ENCODE measurements around the gene CASP3.
"Not testable (repeated sequence)": the region's sequence is repeated elsewhere in the genome, so short reads cannot be mapped to it uniquely, and the experiment has no call there.

The CASP3 gene

DNA sequence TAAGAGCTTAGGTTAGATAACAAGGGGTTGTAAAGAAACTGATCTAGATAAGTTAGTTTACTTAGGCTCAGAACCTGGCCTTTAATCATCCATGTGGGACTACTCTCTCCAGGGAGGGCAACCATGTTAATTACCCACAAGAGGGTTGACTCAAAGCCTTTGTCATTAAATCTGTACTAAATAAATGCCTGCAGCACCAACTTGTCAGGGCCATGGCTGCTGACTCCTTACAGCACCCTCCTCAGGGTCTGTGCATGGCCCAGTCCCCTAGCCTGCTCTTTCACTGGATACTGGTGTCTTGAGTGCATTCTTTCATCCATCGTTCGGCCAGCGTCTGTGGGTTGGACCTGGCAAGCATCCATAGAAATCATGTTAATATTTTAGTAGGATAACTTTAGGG is 34.7 kb downstream of the CASP3 start:
- Histone ChIP-seq H3K27ac (ENCODE audit: low read length) (no peak overlapping the region), H3K4me1 (ENCODE audit: control insufficient read depth, insufficient read depth, low read length) (no peaks in the 10 kb centered on the region), H3K9me3 (ENCODE audit: control insufficient read depth in 2 of 2, low read length in 2 of 2) (no peaks in the 10 kb centered on the region), H3K27me3 (ENCODE audit: control insufficient read depth in 1 of 2, insufficient read depth in 2 of 2, low read length in 2 of 2) (no peaks in the 10 kb centered on the region), H3K9ac (ENCODE audit: low read length in 2 of 2) (no peak overlapping the region), H3K36me3 (ENCODE audit: control insufficient read depth in 2 of 2, insufficient read depth in 2 of 2, low read length in 2 of 2) (no peaks in the 10 kb centered on the region), H3K4me3 (ENCODE audit: low read length in 2 of 2) (no peak overlapping the region)

DNA sequence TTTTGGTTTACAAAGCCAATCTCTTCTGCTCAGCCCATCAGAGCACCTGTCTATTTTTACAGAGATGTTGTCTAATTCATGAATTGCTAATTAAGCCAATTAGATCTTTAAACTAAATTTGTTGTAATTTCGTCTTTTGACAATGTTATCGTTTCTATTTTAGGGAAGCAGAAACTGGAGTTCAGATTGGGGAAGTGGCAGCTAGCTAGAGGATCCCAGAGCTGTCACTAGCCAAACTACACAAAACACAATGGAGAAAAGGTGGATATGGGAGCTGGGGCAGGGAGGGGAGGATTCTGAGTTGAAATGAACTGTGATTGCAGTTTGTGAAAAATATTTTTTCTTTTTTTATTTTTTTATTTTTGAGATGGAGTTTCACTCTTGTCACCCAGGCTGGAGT is 35.8 kb downstream of the CASP3 start:
- Histone ChIP-seq H3K9ac (ENCODE audit: low read length in 2 of 2) (no peak overlapping the region), H3K4me1 (ENCODE audit: control insufficient read depth, insufficient read depth, low read length) (no peaks in the 10 kb centered on the region), H3K27ac (ENCODE audit: low read length) (no peak overlapping the region), H3K27me3 (ENCODE audit: control insufficient read depth in 1 of 2, insufficient read depth in 2 of 2, low read length in 2 of 2) (no peaks in the 10 kb centered on the region), H3K9me3 (ENCODE audit: control insufficient read depth in 2 of 2, low read length in 2 of 2) (no peaks in the 10 kb centered on the region), H3K4me3 (ENCODE audit: low read length in 2 of 2) (no peak overlapping the region), H3K36me3 (ENCODE audit: control insufficient read depth in 2 of 2, insufficient read depth in 2 of 2, low read length in 2 of 2) (no peaks in the 10 kb centered on the region)

DNA sequence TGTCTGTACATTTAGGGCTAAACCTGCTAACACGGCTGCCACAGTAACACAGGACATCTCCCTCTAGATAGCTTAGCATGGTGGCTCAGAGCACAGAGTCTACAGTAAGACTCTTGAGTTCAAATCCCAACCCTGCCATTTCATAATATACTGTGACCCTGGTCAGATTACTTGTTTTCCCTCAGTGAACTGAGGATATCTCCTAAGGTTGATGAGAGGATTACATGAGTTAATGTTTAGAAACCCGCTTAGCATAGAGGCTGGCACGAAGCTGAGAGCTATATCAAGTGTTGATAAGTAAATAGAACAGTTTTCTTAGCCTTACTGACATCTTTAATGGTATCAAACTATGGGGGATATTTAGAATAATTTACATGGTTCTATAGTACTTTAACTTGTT is 37.2 kb downstream of the CASP3 start:
- Histone ChIP-seq H3K9ac (ENCODE audit: low read length in 2 of 2) (no peak overlapping the region), H3K36me3 (ENCODE audit: control insufficient read depth in 2 of 2, insufficient read depth in 2 of 2, low read length in 2 of 2) (no peaks in the 10 kb centered on the region), H3K4me1 (ENCODE audit: control insufficient read depth, insufficient read depth, low read length) (no peaks in the 10 kb centered on the region), H3K27me3 (ENCODE audit: control insufficient read depth in 1 of 2, insufficient read depth in 2 of 2, low read length in 2 of 2) (no peaks in the 10 kb centered on the region), H3K9me3 (ENCODE audit: control insufficient read depth in 2 of 2, low read length in 2 of 2) (no peaks in the 10 kb centered on the region), H3K4me3 (ENCODE audit: low read length in 2 of 2) (no peak overlapping the region), H3K27ac (ENCODE audit: low read length) (no peak overlapping the region)

DNA sequence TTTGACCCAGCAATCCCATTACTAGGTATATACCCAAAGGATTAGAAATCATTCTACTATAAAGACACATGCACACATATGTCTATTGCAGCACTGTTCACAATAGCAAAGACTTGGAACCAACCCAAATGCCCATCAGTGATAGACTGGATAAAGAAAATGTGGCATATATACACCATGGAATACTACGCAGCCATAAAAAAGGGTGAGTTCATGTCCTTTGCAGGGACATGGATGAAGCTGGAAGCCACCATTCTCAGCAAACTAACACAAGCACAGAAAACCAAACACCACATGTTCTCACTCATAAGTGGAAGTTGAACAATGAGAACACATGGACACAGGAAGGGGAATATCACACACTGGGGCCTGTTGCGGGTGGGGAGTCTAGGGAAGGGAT is 41.8 kb downstream of the CASP3 start:
- not testable (repeated sequence) for H3K36me3 ChIP-seq (ENCODE audit: control insufficient read depth in 2 of 2, insufficient read depth in 2 of 2, low read length in 2 of 2); H3K9ac ChIP-seq (ENCODE audit: low read length in 2 of 2); H3K4me1 ChIP-seq (ENCODE audit: control insufficient read depth, insufficient read depth, low read length); H3K9me3 ChIP-seq (ENCODE audit: control insufficient read depth in 2 of 2, low read length in 2 of 2); H3K27me3 ChIP-seq (ENCODE audit: control insufficient read depth in 1 of 2, insufficient read depth in 2 of 2, low read length in 2 of 2); H3K4me3 ChIP-seq (ENCODE audit: low read length in 2 of 2); H3K27ac ChIP-seq (ENCODE audit: low read length)

DNA sequence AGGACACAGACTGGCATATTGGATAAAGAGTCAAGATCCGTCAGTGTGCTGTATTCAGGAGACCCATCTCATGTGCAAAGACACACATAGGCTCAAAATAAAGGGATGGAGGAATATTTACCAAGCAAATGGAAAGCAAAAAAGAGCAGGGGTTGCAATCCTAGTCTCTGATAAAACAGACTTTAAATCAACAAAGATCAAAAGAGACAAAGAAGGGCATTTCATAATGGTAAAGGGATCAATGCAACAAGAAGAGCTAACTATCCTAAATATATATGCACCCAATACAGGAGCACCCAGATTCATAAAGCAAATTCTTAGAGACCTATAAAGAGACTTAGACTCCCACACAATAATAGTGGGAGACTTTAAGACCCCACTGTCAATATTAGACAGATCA is 46.4 kb downstream of the CASP3 start:
- not testable (repeated sequence) for H3K4me3 ChIP-seq (ENCODE audit: low read length in 2 of 2); H3K9me3 ChIP-seq (ENCODE audit: control insufficient read depth in 2 of 2, low read length in 2 of 2); H3K36me3 ChIP-seq (ENCODE audit: control insufficient read depth in 2 of 2, insufficient read depth in 2 of 2, low read length in 2 of 2); H3K27me3 ChIP-seq (ENCODE audit: control insufficient read depth in 1 of 2, insufficient read depth in 2 of 2, low read length in 2 of 2); H3K4me1 ChIP-seq (ENCODE audit: control insufficient read depth, insufficient read depth, low read length); H3K9ac ChIP-seq (ENCODE audit: low read length in 2 of 2); H3K27ac ChIP-seq (ENCODE audit: low read length)

DNA sequence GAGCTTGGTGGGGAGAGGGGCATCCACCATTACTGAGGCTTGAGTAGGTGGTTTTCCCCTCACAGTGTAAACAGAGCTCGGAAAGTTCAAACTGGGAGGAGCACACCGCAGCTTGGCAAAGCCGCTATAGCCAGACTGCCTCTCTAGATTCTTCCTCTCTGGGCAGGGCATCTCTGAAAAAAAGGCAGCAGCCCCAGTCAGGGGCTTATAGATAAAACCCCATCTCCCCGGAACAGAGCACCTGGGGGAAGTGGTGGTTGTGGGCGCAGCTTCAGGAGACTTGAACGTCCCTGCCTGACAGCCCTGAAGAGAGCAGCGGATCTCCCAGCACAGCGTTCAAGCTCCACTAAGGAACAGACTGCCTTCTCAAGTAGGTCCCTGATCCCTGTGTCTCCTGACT is 48.3 kb downstream of the CASP3 start:
- H3K27me3 ChIP-seq (ENCODE audit: control insufficient read depth in 1 of 2, insufficient read depth in 2 of 2, low read length in 2 of 2); H3K4me1 ChIP-seq (ENCODE audit: control insufficient read depth, insufficient read depth, low read length); H3K9ac ChIP-seq (ENCODE audit: low read length in 2 of 2); H3K9me3 ChIP-seq (ENCODE audit: control insufficient read depth in 2 of 2, low read length in 2 of 2); H3K27ac ChIP-seq (ENCODE audit: low read length); H3K36me3 ChIP-seq (ENCODE audit: control insufficient read depth in 2 of 2, insufficient read depth in 2 of 2, low read length in 2 of 2); H3K4me3 ChIP-seq (ENCODE audit: low read length in 2 of 2): not testable (repeated sequence)

DNA sequence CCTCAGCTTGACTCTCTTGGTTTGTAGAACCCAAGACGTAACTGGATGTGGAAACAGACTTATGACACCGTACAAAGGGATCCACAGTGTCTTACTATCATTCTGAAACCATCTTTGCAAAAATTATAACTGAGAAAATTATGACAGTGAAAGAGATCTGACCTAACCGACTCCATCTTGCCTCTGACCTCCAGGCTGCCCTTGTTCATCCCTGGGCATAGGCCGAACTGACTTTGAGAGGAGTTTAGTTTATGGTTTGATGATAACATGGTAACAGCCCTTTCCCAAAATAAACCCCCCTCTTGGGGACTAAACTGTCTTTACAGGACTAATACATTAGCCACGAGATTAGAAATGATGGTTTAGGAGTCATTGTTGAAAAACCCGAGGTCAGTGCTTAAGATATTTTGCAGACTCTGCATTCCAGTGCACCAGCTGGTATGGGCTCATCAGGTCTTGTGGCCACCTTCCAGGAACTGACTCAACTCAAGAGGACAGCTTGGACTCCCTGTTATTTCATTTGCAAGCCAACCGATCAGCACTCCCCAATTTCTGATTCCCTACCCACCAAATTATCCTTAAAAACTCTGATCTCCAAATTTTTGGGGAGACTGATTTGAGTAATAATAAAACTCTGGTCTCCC is 49.6 kb downstream of the CASP3 start:
- no peak overlapping the region for H3K27ac ChIP-seq (ENCODE audit: low read length)
- H3K36me3 ChIP-seq (ENCODE audit: control insufficient read depth in 2 of 2, insufficient read depth in 2 of 2, low read length in 2 of 2): no peaks in the 10 kb centered on the region
- no peaks in the 10 kb centered on the region for H3K9me3 ChIP-seq (ENCODE audit: control insufficient read depth in 2 of 2, low read length in 2 of 2)
- peaks cover 0 to 2% of the 10 kb centered on the region in 2 donors for H3K27me3 ChIP-seq (ENCODE audit: control insufficient read depth in 1 of 2, insufficient read depth in 2 of 2, low read length in 2 of 2)
- no peak overlapping the region for H3K4me3 ChIP-seq (ENCODE audit: low read length in 2 of 2)
- no peaks in the 10 kb centered on the region for H3K4me1 ChIP-seq (ENCODE audit: control insufficient read depth, insufficient read depth, low read length)
- no peak overlapping the region for H3K9ac ChIP-seq (ENCODE audit: low read length in 2 of 2)

DNA sequence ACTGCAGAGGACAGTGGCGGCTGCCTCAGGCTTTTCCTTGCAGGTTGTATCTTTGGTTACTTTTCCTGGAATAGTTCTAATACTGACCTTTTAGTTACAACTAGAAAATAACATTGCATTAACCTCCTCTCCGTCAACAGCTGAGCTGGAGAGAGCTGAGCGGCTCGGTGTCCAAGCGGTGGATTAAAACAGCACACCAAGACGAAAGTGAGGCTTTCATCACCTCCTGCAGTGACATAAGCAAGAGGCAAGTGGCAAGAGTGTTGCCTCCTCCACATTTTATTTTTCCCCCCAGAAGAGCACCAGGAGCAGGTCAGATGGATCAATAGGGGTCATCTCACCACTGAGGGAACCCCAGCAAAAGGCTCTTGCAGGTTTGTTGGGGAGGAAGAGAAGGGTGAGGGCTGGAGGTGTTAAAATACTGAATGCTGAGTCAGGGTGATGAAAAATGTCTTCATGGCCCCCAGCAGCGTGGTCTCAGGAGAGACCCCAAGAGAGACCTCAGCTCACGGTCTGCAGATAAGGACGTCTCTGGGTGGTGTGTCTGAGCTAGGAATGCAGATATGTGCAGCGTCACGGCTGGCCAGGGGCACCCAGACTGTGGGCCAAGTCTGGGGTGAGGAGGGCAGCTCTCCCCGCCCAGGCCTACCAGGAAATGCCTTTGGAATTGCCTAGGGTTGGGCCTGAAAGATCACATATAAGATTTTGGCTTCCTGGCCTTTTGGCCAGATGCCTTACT is 50.3 kb downstream of the CASP3 start:
- H3K27me3 ChIP-seq (ENCODE audit: control insufficient read depth in 1 of 2, insufficient read depth in 2 of 2, low read length in 2 of 2): peaks cover 0 to 2% of the 10 kb centered on the region in 2 donors
- H3K4me3 ChIP-seq (ENCODE audit: low read length in 2 of 2): no peak overlapping the region
- no peaks in the 10 kb centered on the region for H3K4me1 ChIP-seq (ENCODE audit: control insufficient read depth, insufficient read depth, low read length)
- no peaks in the 10 kb centered on the region for H3K9me3 ChIP-seq (ENCODE audit: control insufficient read depth in 2 of 2, low read length in 2 of 2)
- no peaks in the 10 kb centered on the region for H3K36me3 ChIP-seq (ENCODE audit: control insufficient read depth in 2 of 2, insufficient read depth in 2 of 2, low read length in 2 of 2)
- H3K27ac ChIP-seq (ENCODE audit: low read length): no peak overlapping the region
- H3K9ac ChIP-seq (ENCODE audit: low read length in 2 of 2): no peak overlapping the region

DNA sequence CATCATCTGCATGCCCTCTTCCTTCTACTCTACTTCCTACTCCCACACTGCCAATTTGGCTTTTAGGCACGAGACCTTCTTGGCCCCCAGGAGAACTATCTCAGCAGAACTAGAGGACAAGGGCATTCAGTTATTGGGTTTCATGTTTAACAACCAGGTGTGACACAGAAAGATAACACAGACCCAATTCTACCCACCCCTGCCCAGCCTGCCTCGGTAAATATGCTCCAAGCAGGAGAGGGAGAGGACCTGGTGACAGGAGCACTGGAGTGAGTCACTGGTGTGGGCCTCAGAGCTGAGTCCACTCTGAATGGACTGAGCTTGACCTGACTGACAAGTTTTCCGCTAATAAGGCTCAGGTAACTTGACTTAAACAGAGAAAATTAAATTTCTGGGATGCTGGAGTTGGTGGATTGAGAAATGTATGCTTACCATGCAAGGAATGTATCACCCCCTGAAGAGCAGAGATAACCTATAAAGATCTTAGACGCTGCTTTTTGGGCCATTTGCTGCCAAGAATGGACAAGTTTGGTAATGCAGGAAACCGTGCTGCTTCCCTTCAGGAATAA is 52.5 kb downstream of the CASP3 start:
- H3K9ac ChIP-seq (ENCODE audit: low read length in 2 of 2): no peak overlapping the region
- H3K27me3 ChIP-seq (ENCODE audit: control insufficient read depth in 1 of 2, insufficient read depth in 2 of 2, low read length in 2 of 2): peaks cover 0 to 2% of the 10 kb centered on the region in 2 donors
- H3K9me3 ChIP-seq (ENCODE audit: control insufficient read depth in 2 of 2, low read length in 2 of 2): no peaks in the 10 kb centered on the region
- H3K4me3 ChIP-seq (ENCODE audit: low read length in 2 of 2): no peak overlapping the region
- no peaks in the 10 kb centered on the region for H3K36me3 ChIP-seq (ENCODE audit: control insufficient read depth in 2 of 2, insufficient read depth in 2 of 2, low read length in 2 of 2)
- H3K4me1 ChIP-seq (ENCODE audit: control insufficient read depth, insufficient read depth, low read length): no peaks in the 10 kb centered on the region
- no peak overlapping the region for H3K27ac ChIP-seq (ENCODE audit: low read length)

DNA sequence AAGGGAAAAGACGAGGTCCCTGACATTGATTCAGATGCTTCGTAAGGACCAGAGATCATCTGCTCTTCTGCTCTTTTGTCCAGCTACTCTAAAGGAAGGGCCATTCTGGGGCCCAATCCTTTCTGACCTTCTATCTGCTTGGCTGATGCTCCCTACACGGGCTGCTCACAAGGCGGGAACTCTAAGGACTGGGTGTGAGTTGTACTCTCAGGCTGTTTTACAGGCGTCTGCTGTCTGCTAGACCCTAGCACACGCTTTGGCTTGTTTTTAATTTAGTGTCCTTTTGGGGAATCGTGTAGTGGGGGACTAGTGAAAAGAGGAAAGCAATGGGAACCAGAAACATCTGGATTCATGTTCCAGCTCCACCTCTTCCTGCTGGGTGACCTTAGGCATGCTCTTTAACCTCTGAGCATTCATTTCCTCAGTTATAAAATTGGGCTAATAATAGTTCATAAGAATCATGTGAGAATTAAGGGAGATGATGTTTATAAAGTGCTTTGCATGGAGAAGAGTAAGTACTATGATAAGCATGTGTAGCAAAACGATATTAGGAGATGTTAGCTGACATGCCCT is 53.1 kb downstream of the CASP3 start:
- no peak overlapping the region for H3K27ac ChIP-seq (ENCODE audit: low read length)
- no peaks in the 10 kb centered on the region for H3K9me3 ChIP-seq (ENCODE audit: control insufficient read depth in 2 of 2, low read length in 2 of 2)
- no peak overlapping the region for H3K4me3 ChIP-seq (ENCODE audit: low read length in 2 of 2)
- H3K27me3 ChIP-seq (ENCODE audit: control insufficient read depth in 1 of 2, insufficient read depth in 2 of 2, low read length in 2 of 2): peaks cover 0 to 2% of the 10 kb centered on the region in 2 donors
- no peaks in the 10 kb centered on the region for H3K36me3 ChIP-seq (ENCODE audit: control insufficient read depth in 2 of 2, insufficient read depth in 2 of 2, low read length in 2 of 2)
- H3K9ac ChIP-seq (ENCODE audit: low read length in 2 of 2): no peak overlapping the region
- H3K4me1 ChIP-seq (ENCODE audit: control insufficient read depth, insufficient read depth, low read length): no peaks in the 10 kb centered on the region

DNA sequence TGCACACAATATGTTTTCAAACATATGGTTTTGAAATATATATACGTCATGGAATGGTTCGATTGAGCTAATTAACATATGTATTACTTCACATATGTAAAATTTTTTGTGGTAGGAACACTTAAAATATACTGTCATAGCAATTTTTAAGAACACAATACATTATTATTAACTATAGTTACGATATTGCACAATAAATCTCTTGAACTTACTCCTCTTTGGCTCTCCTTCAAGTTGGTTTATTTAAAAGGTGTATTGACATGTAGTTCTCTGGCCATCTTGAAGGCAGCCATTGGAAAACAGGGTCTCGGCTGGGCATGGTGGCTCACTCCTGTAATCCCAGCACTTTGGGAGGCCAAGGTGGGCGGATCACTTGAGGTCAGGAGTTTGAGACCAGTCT is 53.8 kb downstream of the CASP3 start:
- Histone ChIP-seq H3K4me3 (ENCODE audit: low read length in 2 of 2) (no peak overlapping the region), H3K27ac (ENCODE audit: low read length) (no peak overlapping the region), H3K9ac (ENCODE audit: low read length in 2 of 2) (no peak overlapping the region), H3K4me1 (ENCODE audit: control insufficient read depth, insufficient read depth, low read length) (no peaks in the 10 kb centered on the region), H3K27me3 (ENCODE audit: control insufficient read depth in 1 of 2, insufficient read depth in 2 of 2, low read length in 2 of 2) (peaks cover 0 to 2% of the 10 kb centered on the region in 2 donors), H3K9me3 (ENCODE audit: control insufficient read depth in 2 of 2, low read length in 2 of 2) (no peaks in the 10 kb centered on the region), H3K36me3 (ENCODE audit: control insufficient read depth in 2 of 2, insufficient read depth in 2 of 2, low read length in 2 of 2) (no peaks in the 10 kb centered on the region)
